HG02763 (cell line): ENCODE measurements around the gene BCLAF1.
"Not testable (repeated sequence)": the region's sequence is repeated elsewhere in the genome, so short reads cannot be mapped to it uniquely, and the experiment has no call there.

Experiments used
- ATAC-seq: cut with Tn5 transposase; IDR thresholded peaks from one replicate; pipeline ENCODE4 v1.9.1; 2021; ENCODE audit warnings: mild to moderate bottlenecking, moderate library complexity; ENCODE audit not compliant: unreplicated experiment

BCLAF1 gene

GRCh38 chr6:136250686-136251008 is 39.0 kb downstream of the BCLAF1 start:
- peak; percentile 6 for ATAC-seq

GRCh38 chr6:136249811-136250685 is 39.6 kb downstream of the BCLAF1 start, which contains the start of gene MTFR2:
Gene MTFR2, minus strand, starts transcription at chr6:136250311. Its CDS starts 1,212 bp downstream, at chr6:136249099.
- ATAC-seq = peak; percentile 98

- ATAC-seq = no peak
Observed at GRCh38 chr6:136249336-136249735, 40.3 kb downstream of the BCLAF1 start.

GRCh38 chr6:136244061-136244616 is 45.5 kb downstream of the BCLAF1 start:
- no peak for ATAC-seq

- ATAC-seq = no peak
Observed at GRCh38 chr6:136236466-136237293, 53.0 kb downstream of the BCLAF1 start.

GRCh38 chr6:136235233-136235564 is 54.4 kb downstream of the BCLAF1 start:
- no peak for ATAC-seq

- no peak for ATAC-seq
Observed at GRCh38 chr6:136232701-136233100, 56.9 kb downstream of the BCLAF1 start.

GRCh38 chr6:136230219-136230853 is 59.3 kb downstream of the BCLAF1 start:
- ATAC-seq = no peak

GRCh38 chr6:136228814-136229213 is 60.8 kb downstream of the BCLAF1 start:
- ATAC-seq = no peak

- ATAC-seq = peak; percentile 21
Observed at GRCh38 chr6:136226674-136227377, 62.8 kb downstream of the BCLAF1 start.

GRCh38 chr6:136226027-136226673 is 63.5 kb downstream of the BCLAF1 start:
- peak; percentile 67 for ATAC-seq

- no peak for ATAC-seq
Observed at GRCh38 chr6:136225496-136225895, 64.2 kb downstream of the BCLAF1 start.

GRCh38 chr6:136224974-136225373 is 64.7 kb downstream of the BCLAF1 start:
- ATAC-seq = not testable (repeated sequence)

- ATAC-seq = no peak
Observed at GRCh38 chr6:136216503-136217401, 72.9 kb downstream of the BCLAF1 start.

- no peak for ATAC-seq
Observed at GRCh38 chr6:136213853-136214252, 75.8 kb downstream of the BCLAF1 start.

GRCh38 chr6:136213012-136213539 is 76.6 kb downstream of the BCLAF1 start:
- no peak for ATAC-seq

GRCh38 chr6:136212608-136213007 is 77.0 kb downstream of the BCLAF1 start:
- no peak for ATAC-seq

- ATAC-seq = no peak
Observed at GRCh38 chr6:136210398-136211165, 79.1 kb downstream of the BCLAF1 start.
